ENCODE measurements around the gene SNRPD1. TPM values are rescaled to one million over a fixed set of nuclear protein-coding genes. Genes with fewer than 3 reads are reported as not detected.

SNRPD1 gene
- total and polyA plus RNA-seq, 7 donors = 17.7 to 46.8 (median 33.3) TPM

GRCh38 chr18:21593540-21594257 is 18.4 kb upstream of the SNRPD1 start:
- DNase-seq = no peak
- WGBS, 3 donors = 90 to 96% (median 96%) methylated on average over 3 to 7 of the region's 7 CpGs
- no peaks in the 10 kb centered on the region for H3K27me3 ChIP-seq (ENCODE audit: insufficient read depth in 3 of 3, low read length in 2 of 3)
- ATAC-seq = no peak
- H3K4me1 ChIP-seq = peaks cover under 1% of the 10 kb centered on the region
- intact Hi-C loops (cut with DNase I) = loop anchor here in 1 of 2 donors (10.0 kb wide), 1 partner anchor 99 kb away; no protein-coding TSS in a partner anchor
- no peaks in the 10 kb centered on the region for H3K36me3 ChIP-seq (ENCODE audit: insufficient read depth in 1 of 2, low read depth in 1 of 2)
- no peaks in the 10 kb centered on the region for H3K9me3 ChIP-seq
- no peak for TF ChIP-seq CTCF (IDR thresholded peaks at IDR 0.05)
- no peak overlapping the region for H3K27ac ChIP-seq
- no peak overlapping the region for H3K4me3 ChIP-seq

- DNase-seq (no peak), ATAC-seq (no peak)
- WGBS, 3 donors = 41 to 47% (median 46%) methylated on average over 1 of the region's 1 CpG
- H3K36me3 ChIP-seq (ENCODE audit: insufficient read depth in 1 of 2, low read depth in 1 of 2) = no peaks in the 10 kb centered on the region
- intact Hi-C loops (cut with DNase I) = loop anchor here in 1 of 2 donors (10.0 kb wide), 1 partner anchor 103 kb away; no protein-coding TSS in a partner anchor
- H3K27me3 ChIP-seq (ENCODE audit: insufficient read depth in 3 of 3, low read length in 2 of 3) = no peaks in the 10 kb centered on the region
- peaks cover 7% of the 10 kb centered on the region for H3K4me1 ChIP-seq
- H3K4me3 ChIP-seq = peak overlapping the region; percentile 90
- H3K9me3 ChIP-seq = no peaks in the 10 kb centered on the region
- H3K27ac ChIP-seq = no peak overlapping the region
- TF ChIP-seq CTCF (IDR thresholded peaks at IDR 0.05) = no peak
Observed at GRCh38 chr18:21597620-21598019, 14.5 kb upstream of the SNRPD1 start.

GRCh38 chr18:21598726-21599584 is 13.2 kb upstream of the SNRPD1 start:
- Histone ChIP-seq H3K9me3 (no peaks in the 10 kb centered on the region), H3K4me3 (peak overlapping the region; percentile 90), H3K27me3 (ENCODE audit: insufficient read depth in 3 of 3, low read length in 2 of 3) (no peaks in the 10 kb centered on the region), H3K36me3 (ENCODE audit: insufficient read depth in 1 of 2, low read depth in 1 of 2) (no peaks in the 10 kb centered on the region), H3K27ac (peak overlapping the region; percentile 99), H3K4me1 (peaks cover 7% of the 10 kb centered on the region)
- 68 to 72% (median 71%) methylated on average over 18 of the region's 18 CpGs for WGBS, 3 donors
- ATAC-seq = no peak
- no peak for TF ChIP-seq CTCF (IDR thresholded peaks at IDR 0.05)
- intact Hi-C loops (cut with DNase I) = loop anchor here in 1 of 2 donors (10.0 kb wide), 1 partner anchor 104 kb away; no protein-coding TSS in a partner anchor
- DNase-seq = no peak

- TF ChIP-seq CTCF (IDR thresholded peaks at IDR 0.05) = no peak
- no peaks in the 10 kb centered on the region for H3K9me3 ChIP-seq
- intact Hi-C loops (cut with DNase I) = loop anchor here (10.0 kb wide), 2 partner anchors 105 to 255 kb away; no protein-coding TSS in a partner anchor
- H3K4me3 ChIP-seq = peak overlapping the region; percentile 90
- H3K27me3 ChIP-seq (ENCODE audit: insufficient read depth in 3 of 3, low read length in 2 of 3) = no peaks in the 10 kb centered on the region
- H3K36me3 ChIP-seq (ENCODE audit: insufficient read depth in 1 of 2, low read depth in 1 of 2) = no peaks in the 10 kb centered on the region
- WGBS, 3 donors = 1 to 2% (median 1%) methylated on average over 66 to 67 of the region's 67 CpGs
- ATAC-seq = peak; percentile 73 to 79 (median 76)
- DNase-seq = peak; percentile 68 to 83
- H3K27ac ChIP-seq = peak overlapping the region; percentile 99
- H3K4me1 ChIP-seq = peaks cover 7% of the 10 kb centered on the region
Observed at GRCh38 chr18:21599585-21600525, 12.3 kb upstream of the SNRPD1 start.

All from psoas muscle (tissue), 8 donors.